22Rv1 (cell line): Measurements from ENCODE around the gene LSM2.

Experiments used
- H3K27ac ChIP-seq: fragments of 450-650 bp; 2 replicates; pipeline ENCODE4 v1.5.1; 2017
- CTCF ChIP-seq: fragments of 450-650 bp; IDR thresholded peaks from 2 replicates; pipeline ENCODE4 v1.5.1; 2017; ENCODE audit warnings: mild to moderate bottlenecking
- ZFX ChIP-seq: fragments of 450-650 bp; IDR thresholded peaks from 2 replicates; pipeline ENCODE4 v1.6.1; 2017; ENCODE audit warnings: antibody characterized with exemption, borderline replicate concordance

Gene LSM2

GRCh38 chr6:31760790-31761189 lies 46.0 kb downstream of the LSM2 start:
- no peak for TF ChIP-seq CTCF
- no peak for TF ChIP-seq ZFX
- H3K27ac ChIP-seq, result no peak overlapping the region

- H3K27ac ChIP-seq, result no peak overlapping the region
- TF ChIP-seq ZFX, result no peak
- no peak for TF ChIP-seq CTCF
These were observed 48.5 kb downstream of the LSM2 start for GRCh38 chr6:31758281-31758680.

- TF ChIP-seq ZFX (no peak), CTCF (no peak)
- peak overlapping the region; percentile 14; the same call in 1 of the 2 replicates for H3K27ac ChIP-seq
These were observed 53.9 kb downstream of the LSM2 start for GRCh38 chr6:31752739-31753319.

- H3K27ac ChIP-seq, result peak overlapping the region; percentile 13; the same call in 1 of the 2 replicates
- TF ChIP-seq ZFX (no peak), CTCF (no peak)
These were observed 56.2 kb downstream of the LSM2 start for GRCh38 chr6:31750411-31751022.

- TF ChIP-seq ZFX (no peak), CTCF (no peak)
- peak overlapping the region; percentile 13; the same call in 1 of the 2 replicates for H3K27ac ChIP-seq
These were observed 57.3 kb downstream of the LSM2 start for GRCh38 chr6:31749301-31750036.
